ENCODE measurements around the gene SCG2.

GRCh38 chr2:223621901-223622300 lies 19.7 kb upstream of the SCG2 start:
- TF ChIP-seq, protein P1, sequence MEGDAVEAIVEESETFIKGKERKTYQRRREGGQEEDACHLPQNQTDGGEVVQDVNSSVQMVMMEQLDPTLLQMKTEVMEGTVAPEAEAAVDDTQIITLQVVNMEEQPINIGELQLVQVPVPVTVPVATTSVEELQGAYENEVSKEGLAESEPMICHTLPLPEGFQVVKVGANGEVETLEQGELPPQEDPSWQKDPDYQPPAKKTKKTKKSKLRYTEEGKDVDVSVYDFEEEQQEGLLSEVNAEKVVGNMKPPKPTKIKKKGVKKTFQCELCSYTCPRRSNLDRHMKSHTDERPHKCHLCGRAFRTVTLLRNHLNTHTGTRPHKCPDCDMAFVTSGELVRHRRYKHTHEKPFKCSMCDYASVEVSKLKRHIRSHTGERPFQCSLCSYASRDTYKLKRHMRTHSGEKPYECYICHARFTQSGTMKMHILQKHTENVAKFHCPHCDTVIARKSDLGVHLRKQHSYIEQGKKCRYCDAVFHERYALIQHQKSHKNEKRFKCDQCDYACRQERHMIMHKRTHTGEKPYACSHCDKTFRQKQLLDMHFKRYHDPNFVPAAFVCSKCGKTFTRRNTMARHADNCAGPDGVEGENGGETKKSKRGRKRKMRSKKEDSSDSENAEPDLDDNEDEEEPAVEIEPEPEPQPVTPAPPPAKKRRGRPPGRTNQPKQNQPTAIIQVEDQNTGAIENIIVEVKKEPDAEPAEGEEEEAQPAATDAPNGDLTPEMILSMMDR (optimal IDR thresholded peaks at IDR 0.05 in 1 of 3, IDR thresholded peaks at IDR 0.05 in 1 of 3, conservative IDR thresholded peaks at IDR 0.05 in 1 of 3; ENCODE audit: extremely low read depth in 1 of 3, insufficient read depth in 2 of 3, low read length in 3 of 3): no peak
- TF ChIP-seq EZH2 (IDR thresholded peaks at IDR 0.05; ENCODE audit: low read length): no peak

Measured in keratinocyte (primary cell).